ENCODE data around the gene FDXR.

DNA sequence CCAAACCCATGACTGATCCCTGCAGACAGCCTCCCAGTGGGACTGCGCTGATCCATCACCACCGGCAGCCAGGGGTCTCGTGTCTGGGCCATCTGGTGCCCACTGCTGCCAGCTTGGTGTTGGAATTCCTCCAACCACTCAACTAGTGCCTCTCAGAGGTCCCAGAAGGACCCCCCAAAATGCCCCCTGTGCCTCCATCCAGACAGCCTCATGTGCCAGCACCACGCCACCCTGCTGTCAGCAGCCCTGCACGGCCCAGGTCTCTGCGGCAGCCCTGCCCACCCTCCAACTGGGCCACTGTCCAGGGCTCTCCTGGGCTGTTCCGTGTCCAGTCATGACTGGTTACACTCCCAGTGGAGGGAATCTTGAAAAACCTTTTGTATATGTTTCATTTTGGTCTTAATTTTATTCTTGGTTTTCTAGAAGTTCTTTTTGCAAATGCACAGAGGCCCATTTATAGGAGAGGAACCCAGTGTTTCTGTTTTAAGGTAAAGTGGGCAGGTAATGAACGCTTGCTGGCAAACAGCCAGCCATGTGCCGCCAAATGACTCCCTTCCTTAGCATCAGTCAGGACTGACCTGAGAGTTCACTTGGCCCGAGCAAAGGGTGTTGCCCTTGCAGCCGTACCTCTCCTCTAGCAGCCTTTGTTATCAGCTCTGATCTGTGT is 47.7 kb downstream of the FDXR start:
- TF ChIP-seq POLR2AphosphoS5 (IDR thresholded peaks at IDR 0.05) (no peak), POLR2A (IDR thresholded peaks at IDR 0.05) (no peak), CTCF (IDR thresholded peaks at IDR 0.05) (no peak), EP300 (IDR thresholded peaks at IDR 0.05) (no peak)
